ENCODE measurements around the gene HDHD3. TPM values are rescaled to one million over a fixed set of nuclear protein-coding genes. Genes with fewer than 3 reads are reported as not detected.

Gene HDHD3, protein sequence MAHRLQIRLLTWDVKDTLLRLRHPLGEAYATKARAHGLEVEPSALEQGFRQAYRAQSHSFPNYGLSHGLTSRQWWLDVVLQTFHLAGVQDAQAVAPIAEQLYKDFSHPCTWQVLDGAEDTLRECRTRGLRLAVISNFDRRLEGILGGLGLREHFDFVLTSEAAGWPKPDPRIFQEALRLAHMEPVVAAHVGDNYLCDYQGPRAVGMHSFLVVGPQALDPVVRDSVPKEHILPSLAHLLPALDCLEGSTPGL
- total RNA-seq (2022; extraction: Qiagen RNA extraction), result 18.5 to 26.2 TPM (median 22.2 TPM) in 5 replicates

DNA sequence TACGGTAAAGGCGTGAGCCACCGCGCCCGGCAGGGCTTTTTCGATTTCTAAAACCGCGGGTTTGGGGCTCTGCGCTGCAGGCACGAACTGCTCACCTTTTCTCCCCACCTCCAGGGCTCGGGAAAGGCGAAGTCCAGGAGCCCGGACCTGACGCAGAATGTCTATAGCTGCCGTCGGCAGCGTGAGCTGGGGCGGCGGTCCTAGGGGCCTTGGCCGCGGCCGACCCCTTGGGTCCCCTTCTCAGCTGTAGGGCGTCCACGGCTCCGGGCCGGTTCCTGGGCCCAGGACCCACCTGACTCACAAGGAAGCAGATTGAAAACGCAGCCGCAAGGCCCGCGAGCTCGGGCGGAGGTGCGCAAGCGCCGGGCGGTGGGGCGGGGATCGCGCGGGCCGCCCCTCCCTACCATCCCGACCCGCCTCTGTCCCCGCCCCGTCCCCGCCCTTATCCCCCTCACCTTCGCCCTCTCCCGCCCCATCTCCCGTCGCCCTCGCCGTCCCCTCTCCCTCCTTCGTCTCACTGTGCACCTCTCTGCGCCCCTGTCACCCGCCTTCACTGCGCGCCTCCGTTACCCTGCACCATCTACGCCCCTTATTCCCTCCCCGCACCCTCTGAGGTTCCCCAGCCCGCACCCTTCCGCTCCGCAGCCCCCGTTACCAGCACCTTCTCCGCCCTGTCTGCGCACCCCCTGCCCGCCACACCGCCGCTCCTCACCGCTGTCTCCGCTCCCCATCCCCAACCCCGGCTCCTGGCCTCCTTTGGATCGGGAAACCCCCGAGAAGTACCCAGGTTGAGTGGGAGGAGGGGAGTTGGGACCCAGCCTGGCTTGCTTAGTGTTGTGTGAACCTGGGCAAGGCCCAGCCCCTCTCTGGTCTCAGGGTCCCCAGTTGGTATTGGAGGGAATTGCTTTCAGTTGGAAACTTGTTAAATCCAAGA lies at the start of gene HDHD3:
Gene HDHD3, minus strand, starts transcription at position 353 of the 934 bp plus-strand sequence. CDS start 2,632 bp downstream, outside the sequence.

DNA sequence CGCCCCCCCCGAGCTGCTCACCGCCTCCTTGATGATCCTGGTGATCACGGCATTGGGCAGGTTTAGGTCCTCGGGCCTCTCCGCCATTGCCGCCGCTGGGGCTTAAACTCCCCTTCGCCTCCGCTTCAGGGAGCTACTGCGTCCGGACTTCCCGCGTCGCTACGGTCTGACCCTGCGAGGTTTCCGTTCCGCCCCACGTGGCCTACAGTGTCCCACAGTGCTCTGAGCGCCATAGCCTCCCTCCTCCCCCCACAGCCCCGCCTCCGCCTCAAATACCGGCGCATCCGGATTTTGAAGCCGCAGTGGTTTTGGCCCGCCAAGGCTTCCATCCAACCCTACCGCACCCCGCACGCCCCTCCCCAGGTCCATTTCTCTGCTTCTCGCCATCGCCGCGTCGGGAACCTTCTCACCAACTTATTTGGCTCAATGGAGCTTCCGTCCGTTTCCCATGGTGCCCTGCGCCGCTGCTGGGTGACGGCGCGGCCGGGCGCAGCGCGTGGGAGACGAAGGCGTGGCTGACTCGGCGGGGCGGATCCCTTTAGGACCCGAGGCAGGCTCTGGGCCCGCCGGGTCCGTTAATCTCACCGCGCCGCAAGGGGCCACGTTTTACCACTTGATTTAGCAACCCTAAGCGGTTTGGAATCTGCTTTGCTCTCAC lies 33.5 kb upstream of the HDHD3 start, which contains the start of the genes C9orf43 and POLE3:
Gene C9orf43, plus strand, starts transcription at position 541 of the 658 bp plus-strand sequence. CDS start 2,747 bp downstream, outside the sequence.
Gene POLE3, minus strand, starts transcription at position 469 of the 658 bp plus-strand sequence. Its CDS starts 382 bp downstream, at position 87.

DNA sequence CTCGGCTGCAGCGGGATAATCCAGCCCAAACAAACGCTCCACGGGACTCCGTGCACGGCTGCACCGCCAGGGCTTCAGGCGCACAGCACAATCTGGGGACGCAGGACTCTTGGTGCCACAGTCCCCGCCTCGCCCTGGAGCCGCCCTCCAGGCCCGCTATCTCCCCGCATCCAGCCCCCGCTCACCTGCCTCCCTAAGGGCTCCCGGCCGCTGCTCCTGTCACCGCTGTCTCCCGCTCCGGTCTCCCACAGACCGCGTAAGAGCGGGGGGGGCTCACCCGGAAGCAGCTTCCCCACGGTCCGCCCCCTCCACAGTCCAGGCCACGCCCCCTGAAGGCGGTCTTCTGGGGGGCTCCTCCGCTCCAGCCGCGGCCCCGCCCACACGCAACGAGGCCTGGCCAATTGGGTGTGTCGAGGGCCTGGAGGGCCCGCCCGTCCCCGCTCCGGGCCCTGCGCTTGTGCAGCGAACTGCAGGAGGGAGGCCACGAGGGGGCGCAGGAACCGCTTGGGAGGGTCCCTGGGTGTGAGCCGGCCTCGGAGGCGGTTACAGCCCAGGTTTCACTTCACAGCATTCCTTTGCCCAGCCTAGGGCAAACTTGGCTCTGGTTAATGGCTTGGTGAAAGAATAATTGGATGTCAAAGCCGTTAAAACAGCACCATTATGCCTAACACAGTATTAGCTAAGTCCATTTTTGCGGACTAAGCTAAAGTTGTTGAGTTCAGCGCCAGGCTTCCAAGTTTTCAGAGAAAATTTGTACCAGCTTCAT lies 24.4 kb upstream of the HDHD3 start, which contains the start of gene ALAD:
Gene ALAD, minus strand, starts transcription at position 258 of the 766 bp plus-strand sequence. CDS start 7,725 bp downstream, outside the sequence.

DNA sequence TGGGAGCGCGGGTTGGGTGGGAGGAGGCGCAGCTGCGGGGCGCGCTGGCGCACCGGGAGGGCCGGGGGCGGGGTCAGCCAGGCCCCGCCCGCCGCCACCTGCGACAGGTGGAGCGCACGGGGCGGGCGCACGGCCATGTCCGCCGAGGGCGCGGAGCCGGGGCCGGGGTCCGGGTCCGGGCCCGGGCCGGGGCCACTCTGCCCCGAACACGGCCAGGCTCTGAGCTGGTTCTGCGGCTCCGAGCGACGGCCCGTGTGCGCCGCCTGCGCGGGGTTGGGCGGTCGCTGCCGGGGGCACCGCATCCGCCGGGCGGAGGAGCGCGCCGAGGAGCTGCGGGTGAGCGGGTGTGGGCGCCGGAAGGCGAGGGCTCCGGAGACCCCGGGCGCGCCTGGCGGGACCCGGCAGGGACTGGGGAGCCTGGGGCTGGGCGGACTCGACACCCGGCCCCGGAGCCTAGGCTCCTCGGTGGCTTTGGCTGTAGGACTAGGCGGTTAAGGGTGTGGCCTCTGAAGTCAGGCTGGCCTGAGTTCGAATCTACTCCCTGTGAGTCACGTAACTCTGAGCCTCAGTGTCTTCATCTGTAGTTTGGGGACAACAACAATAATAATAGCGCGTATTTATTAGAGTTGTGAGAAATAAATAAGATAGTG lies 27.2 kb downstream of the HDHD3 start, which contains the start of gene BSPRY:
Gene BSPRY, plus strand, starts transcription at position 97 of the 650 bp plus-strand sequence. Its CDS starts 39 bp downstream, at position 136.

DNA sequence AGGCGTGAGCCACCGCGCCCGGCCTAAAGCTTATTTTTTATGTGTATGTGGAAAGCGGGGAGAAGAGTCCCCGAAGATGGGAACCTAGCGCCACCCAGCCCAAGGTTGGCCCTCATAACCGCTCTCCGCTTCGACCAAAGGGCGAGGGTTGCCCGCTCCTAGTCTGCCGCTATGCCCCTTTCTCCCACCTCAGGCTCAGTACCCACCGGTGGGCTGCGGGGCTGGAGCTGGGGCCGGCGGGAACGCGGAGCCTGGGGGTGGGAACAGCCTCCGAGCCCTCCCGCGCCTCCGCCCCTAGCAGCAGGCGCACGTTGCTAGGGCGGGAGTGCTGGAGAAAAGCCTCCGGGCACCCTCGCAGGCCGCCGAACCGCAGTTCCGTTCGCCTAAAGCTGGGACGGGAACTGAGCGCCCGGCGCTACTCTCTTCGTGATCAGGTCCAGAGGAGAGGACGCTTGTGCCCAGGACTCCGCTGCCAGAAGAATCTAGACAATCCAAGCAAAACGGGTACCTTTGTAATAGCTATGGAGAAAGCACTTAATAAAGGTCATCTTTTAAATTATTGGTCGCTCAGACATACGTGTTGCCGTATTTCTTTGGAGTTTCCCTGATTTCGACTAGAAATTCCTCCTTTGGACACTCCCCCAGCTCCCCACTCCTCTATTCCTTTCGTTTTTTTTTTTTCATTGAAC lies 36.6 kb downstream of the HDHD3 start, which contains the start of gene WDR31:
Gene WDR31, minus strand, starts transcription at position 265 of the 689 bp plus-strand sequence. CDS start 8,253 bp downstream, outside the sequence.

Other genes with a start within 250 kb of the HDHD3 start
- gene SLC31A2, start 226.0 kb downstream of the HDHD3 start, total RNA-seq (2022; extraction: Qiagen RNA extraction), result 7.0 to 8.9 TPM (median 8.1 TPM) in 5 replicates
- 15.6 to 17.7 TPM (median 16.4 TPM) in 5 replicates for gene FKBP15, start 155.7 kb downstream of the HDHD3 start, total RNA-seq (2022; extraction: Qiagen RNA extraction)
- 18.6 to 21.1 TPM (median 19.8 TPM) in 5 replicates for gene SLC31A1, start 155.4 kb downstream of the HDHD3 start, total RNA-seq (2022; extraction: Qiagen RNA extraction)
- 41.8 to 59.3 TPM (median 45.5 TPM) in 5 replicates for gene CDC26, start 101.4 kb downstream of the HDHD3 start, total RNA-seq (2022; extraction: Qiagen RNA extraction)
- 52.7 to 56.0 TPM (median 54.4 TPM) in 5 replicates for gene PRPF4, start 101.3 kb downstream of the HDHD3 start, total RNA-seq (2022; extraction: Qiagen RNA extraction)
- 0.08 TPM in 1 of 5 replicates, not detected in the others for gene RNF183, start 73.6 kb downstream of the HDHD3 start, total RNA-seq (2022; extraction: Qiagen RNA extraction)
- gene WDR31, start 36.7 kb downstream of the HDHD3 start, total RNA-seq (2022; extraction: Qiagen RNA extraction), result 1.0 to 1.4 TPM (median 1.1 TPM) in 5 replicates
- 0.15 TPM in 1 of 5 replicates, not detected in the others for gene BSPRY, start 27.4 kb downstream of the HDHD3 start, total RNA-seq (2022; extraction: Qiagen RNA extraction)
- 13.2 to 16.3 TPM (median 15.3 TPM) in 5 replicates for gene ALAD, start 24.3 kb upstream of the HDHD3 start, total RNA-seq (2022; extraction: Qiagen RNA extraction)
- gene POLE3, start 33.7 kb upstream of the HDHD3 start, total RNA-seq (2022; extraction: Qiagen RNA extraction), result 99.2 to 118 TPM (median 108 TPM) in 5 replicates
- 0.45 to 0.73 TPM (median 0.57 TPM) in 5 replicates for gene C9orf43, start 33.8 kb upstream of the HDHD3 start, total RNA-seq (2022; extraction: Qiagen RNA extraction)
- gene RGS3, start 86.7 kb upstream of the HDHD3 start, total RNA-seq (2022; extraction: Qiagen RNA extraction), result 18.8 to 25.8 TPM (median 19.9 TPM) in 5 replicates